HFF-Myc (cell line): ENCODE results near the gene TSSC4.

Experiments used
- DNase-seq: peaks from one replicate; pipeline ENCODE4 v3.0.0-alpha.2; 2011; ENCODE audit warnings: low read depth; ENCODE audit errors: extremely low read depth
- H3K4me3 ChIP-seq: replicated peaks from 2 replicates; pipeline ENCODE4 v1.5.1; 2011; ENCODE audit warnings: low read depth, mild to moderate bottlenecking, control low read depth, low read length
- CTCF ChIP-seq: IDR thresholded peaks from 2 replicates; pipeline ENCODE4 v1.5.1; 2012; ENCODE audit warnings: mild to moderate bottlenecking, low read depth, low read length, control low read depth; ENCODE audit errors: missing control alignments

The TSSC4 gene

GRCh38 chr11:2395856-2396255 is 4.7 kb upstream of the TSSC4 start:
- DNase-seq = no peak
- no peak for TF ChIP-seq CTCF
- no peak overlapping the region for H3K4me3 ChIP-seq

GRCh38 chr11:2396471-2396870 is 4.1 kb upstream of the TSSC4 start:
- DNase-seq = no peak
- no peak for TF ChIP-seq CTCF
- H3K4me3 ChIP-seq = no peak overlapping the region

- TF ChIP-seq CTCF = no peak
- no peak for DNase-seq
- H3K4me3 ChIP-seq = no peak overlapping the region
These were observed 3.5 kb upstream of the TSSC4 start for GRCh38 chr11:2397005-2397404.

GRCh38 chr11:2398664-2399355 is 1.7 kb upstream of the TSSC4 start:
- no peak for DNase-seq
- peak overlapping the region; percentile 99 for H3K4me3 ChIP-seq
- TF ChIP-seq CTCF = peak; percentile 10

- DNase-seq = no peak
- peak overlapping the region; percentile 99 for H3K4me3 ChIP-seq
- no peak for TF ChIP-seq CTCF
These were observed 972 bp upstream of the TSSC4 start for GRCh38 chr11:2399488-2400068.

GRCh38 chr11:2400762-2401435 is 349 bp downstream of the TSSC4 start:
- no peak for TF ChIP-seq CTCF

More at GRCh38 chr11:2400762-2401435, 349 bp downstream of the TSSC4 start:
- no peak for DNase-seq
- H3K4me3 ChIP-seq = peak overlapping the region; percentile 99
